ENCODE data around the gene ZBBX.
"Not testable (repeated sequence)": the region's sequence is repeated elsewhere in the genome, so short reads cannot be mapped to it uniquely, and the experiment has no call there.

Gene ZBBX

DNA sequence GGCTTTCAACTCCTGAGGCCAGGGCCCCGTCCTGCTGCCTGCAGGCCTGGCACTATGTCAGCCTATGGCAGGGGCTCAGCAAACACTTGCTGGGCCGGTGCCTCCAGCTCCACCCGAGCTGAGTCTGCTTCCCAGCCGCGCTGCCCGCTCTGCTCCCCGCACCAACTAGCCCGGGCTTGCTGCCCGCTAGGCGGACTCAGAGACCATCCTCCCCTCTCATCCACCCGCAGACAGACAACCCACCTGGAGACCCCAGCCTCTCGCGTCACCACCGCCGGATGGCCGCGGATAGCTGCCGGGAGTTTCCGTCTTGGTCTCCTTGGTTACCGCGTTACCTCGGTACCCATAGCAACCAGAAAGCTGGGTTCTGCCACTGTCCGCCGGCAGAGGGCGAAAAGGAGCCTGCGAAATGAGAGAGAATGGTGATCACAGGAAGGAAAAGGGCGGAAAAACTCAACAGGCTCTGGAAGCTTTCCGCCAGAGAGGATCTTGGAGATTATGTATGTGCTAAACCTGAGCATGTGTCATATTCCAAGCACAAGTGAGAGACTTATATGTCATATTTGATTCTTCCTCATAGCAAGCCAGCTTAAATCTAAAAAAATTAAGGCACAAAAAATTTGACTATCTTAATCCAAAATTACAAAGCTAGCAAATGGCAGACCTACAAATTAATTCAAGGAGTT, at the start of gene ZBBX:
ZBBX (minus strand) TSS at position 294 of the 686 bp plus-strand sequence. CDS start 7,396 bp downstream, outside the sequence.
- DNase-seq, result peak; percentile 93 to 97

GRCh38 chr3:167426962-167427361, 46.9 kb upstream of the ZBBX start:
- DNase-seq, result not testable (repeated sequence)

DNA sequence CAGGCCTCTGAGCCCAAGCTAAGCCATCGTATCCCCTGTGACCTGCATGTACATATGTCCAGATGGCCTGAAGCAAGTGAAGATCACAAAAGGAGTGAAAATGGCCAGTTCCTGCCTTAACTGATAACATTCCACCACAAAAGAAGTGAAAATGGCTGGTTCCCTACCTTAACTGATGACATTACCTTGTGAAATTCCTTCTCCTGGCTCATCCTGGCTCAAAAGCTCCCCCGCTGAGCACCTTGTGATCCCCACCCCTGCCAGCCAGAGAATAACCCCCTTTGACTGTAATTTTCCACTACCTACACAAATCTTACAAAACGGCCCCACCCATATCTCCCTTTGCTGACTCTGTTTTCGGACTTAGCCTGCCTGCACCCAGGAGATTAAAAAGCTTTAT, 42.3 kb upstream of the ZBBX start:
- DNase-seq, result not testable (repeated sequence)

DNA sequence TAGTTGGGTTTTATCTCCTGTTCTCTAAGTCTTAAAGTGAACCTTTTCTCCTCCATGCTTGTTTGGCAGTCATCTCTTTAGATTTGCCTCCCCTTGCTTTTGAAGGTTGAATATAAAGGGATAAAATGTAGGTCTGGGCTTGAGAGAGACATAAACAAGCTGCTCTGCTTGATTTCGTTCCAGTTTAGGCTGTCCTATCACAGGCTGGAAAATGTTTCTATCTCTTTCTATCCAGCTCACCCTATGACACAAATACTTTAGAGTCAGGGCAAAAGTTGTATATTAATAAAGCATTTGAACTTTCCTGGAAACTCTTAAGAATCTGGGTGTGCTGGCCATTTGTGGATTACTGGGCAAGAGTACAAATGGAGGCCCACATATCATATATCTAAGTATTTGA, 29.5 kb upstream of the ZBBX start:
- DNase-seq, result no peak

DNA sequence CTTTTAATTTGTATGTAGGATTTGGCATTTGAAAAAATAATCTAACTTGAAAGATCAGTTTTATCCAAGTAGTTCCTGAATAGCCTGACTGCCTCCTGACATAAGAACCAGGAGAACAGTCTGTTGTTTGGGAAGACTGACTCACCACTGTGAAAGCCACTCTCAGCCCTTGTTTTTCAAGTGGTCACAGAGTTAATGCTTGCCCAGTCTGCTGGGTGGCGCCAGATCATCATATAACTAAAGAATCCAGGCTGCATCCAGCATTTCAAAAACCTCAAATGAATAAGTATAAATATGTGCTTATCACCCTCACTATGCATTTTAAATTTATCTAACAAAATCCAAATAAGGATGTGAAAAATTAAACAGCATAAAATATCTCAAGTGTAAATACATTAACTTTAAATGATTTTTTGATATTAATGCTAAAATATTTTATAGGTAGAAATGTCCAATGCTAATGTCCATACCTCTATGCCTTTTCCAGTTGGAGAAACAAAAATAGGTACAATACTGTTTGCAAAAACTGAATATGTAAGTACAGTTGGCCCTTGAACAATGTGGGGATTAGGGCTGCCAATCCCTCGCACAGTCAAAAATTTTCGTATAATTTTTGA, 26.9 kb upstream of the ZBBX start:
- DNase-seq, result peak; percentile 65 to 83

GRCh38 chr3:167397826-167398225, 17.7 kb upstream of the ZBBX start:
- no peak for DNase-seq

DNA sequence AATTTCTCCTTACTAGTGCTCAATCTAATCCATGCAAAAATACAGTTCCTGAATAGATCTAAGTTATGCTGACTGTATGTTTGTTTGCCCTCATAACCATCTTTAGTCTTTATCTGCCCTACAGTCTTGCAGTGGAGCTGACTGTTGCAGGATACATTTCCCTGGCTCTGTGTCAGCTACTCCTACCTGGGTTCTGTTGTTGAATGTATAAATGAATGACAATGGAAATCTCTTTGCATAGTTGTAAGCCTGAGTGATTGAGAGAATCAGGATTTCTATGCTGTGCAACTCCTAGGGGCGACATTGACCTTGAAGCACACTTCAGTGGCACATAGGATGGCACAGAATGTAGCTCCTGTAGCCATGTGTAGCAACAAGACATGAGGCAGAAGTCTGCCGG, 16.0 kb upstream of the ZBBX start:
- no peak for DNase-seq

DNA sequence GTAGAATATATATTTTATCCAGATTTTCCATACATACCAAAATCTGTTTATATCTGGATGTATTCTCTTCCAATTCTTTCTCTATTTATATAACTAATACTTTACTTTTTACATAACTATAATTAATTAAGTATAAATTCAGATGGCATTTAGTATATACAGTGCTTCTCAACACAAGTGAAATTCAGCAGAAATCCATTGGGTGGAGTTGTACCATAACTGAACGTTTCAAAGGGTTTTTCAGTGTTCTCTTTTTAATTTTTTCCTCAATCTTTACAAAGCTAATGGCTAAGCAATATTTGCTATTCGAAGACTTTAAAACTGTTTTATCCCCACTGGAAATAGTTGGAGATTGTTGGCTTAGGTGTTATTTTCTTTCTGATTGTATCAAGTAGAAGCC, 13.9 kb upstream of the ZBBX start:
- DNase-seq, result peak in 1 of 2 experiments; percentile 29

DNA sequence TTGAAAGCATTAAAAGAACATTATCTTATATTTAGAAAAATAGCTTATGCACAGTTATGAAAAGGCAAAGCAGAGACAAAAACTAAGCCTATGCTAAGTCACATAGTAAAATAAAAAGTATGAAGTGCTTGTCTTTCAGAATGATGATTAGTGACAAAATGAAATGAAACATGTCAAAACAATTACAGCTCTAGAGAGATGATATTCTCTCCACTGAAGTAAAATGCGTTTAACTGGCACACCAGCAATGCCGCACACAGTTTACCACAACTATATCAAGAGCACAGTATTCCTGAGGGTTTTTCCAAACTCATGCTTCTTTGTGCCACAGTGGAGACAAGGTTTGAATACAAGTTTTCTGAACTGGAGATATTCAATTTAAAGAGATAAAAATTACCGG, 2.1 kb upstream of the ZBBX start:
- DNase-seq, result no peak

DNA sequence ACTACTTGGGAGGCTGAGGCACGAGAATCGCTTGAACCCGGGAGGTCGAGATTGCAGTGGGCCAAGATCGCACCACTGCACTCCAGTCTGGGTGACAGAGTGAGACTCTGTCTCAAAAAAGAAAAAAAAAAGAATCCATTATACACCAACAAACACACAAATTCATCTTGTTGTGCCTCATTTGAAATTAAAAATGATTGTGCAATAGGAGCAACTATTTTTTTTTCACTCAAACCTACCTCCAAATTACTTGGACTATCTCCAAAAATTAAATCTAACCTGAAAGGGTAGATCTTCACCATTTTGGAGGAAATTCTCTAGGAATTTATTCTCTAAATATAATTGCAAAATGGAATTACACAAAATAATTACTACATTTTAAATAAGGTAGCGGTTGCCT, 4.6 kb downstream of the ZBBX start:
- no peak for DNase-seq

- DNase-seq, result no peak
Measured at GRCh38 chr3:167372138-167372537, 8.0 kb downstream of the ZBBX start.

DNA sequence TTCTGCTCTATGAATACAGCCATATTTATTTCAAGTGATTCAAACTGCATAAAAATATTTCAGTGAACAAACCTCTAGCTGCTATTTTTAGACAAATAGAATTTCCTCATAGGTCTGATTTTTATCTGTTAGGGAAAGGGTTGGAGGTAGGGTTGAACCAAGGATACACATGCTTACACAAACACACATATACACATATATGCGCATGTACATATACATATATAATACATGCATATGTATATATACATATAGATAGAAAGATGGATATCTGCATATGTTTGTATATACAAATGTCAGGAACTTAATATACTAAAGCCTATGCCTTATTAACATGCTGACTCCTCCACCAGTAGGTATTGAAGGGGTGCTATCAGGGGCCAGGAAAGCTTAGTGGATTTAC, 18.1 kb downstream of the ZBBX start:
- no peak for DNase-seq

GRCh38 chr3:167361306-167361705, 18.8 kb downstream of the ZBBX start:
- no peak for DNase-seq

- peak in 1 of 2 experiments; percentile 41 for DNase-seq
Measured at GRCh38 chr3:167355446-167355845, 24.7 kb downstream of the ZBBX start.

- no peak for DNase-seq
Measured at GRCh38 chr3:167354751-167355150, 25.3 kb downstream of the ZBBX start.

- DNase-seq, result peak in 1 of 2 experiments; percentile 54
Measured at GRCh38 chr3:167350245-167350862, 29.7 kb downstream of the ZBBX start.

DNA sequence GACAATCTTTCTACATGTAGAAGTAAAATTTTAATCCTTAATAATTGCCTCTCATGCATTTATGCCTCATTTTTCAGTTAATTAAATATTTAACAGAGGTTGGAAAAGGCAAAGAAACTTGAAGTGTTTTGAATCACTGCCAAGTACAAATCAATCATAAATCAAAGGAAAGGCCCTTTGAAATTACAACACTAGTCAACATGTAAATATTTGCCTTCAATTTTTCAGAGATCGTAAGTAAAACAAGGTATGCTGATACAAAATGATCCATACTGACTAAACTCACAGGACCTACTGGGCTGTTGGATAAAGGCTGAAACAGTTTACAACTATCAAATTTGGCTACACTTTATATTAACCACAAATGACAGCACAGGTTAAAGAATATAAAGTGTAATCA, 33.9 kb downstream of the ZBBX start:
- no peak for DNase-seq

GRCh38 chr3:167330993-167331785, 48.9 kb downstream of the ZBBX start:
- no peak for DNase-seq

DNA sequence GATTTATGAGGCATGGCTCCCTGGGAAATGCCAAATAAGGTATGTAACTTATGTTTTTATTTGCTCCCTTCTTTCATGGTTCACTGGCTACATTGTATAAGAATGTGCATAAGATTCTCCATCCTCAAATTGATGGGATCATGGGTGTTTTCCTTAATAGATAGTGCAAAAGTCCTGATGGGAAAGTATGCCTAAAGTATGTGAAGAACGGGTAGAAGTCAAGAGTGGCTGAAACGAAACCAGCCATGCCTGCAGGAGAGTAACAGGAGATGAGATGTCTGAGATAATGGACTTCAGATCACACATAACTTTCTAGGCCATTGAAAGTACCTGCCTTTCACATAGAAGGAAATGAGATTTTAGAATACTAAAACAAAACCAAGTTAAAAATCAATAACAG, 56.5 kb downstream of the ZBBX start:
- no peak for DNase-seq

DNA sequence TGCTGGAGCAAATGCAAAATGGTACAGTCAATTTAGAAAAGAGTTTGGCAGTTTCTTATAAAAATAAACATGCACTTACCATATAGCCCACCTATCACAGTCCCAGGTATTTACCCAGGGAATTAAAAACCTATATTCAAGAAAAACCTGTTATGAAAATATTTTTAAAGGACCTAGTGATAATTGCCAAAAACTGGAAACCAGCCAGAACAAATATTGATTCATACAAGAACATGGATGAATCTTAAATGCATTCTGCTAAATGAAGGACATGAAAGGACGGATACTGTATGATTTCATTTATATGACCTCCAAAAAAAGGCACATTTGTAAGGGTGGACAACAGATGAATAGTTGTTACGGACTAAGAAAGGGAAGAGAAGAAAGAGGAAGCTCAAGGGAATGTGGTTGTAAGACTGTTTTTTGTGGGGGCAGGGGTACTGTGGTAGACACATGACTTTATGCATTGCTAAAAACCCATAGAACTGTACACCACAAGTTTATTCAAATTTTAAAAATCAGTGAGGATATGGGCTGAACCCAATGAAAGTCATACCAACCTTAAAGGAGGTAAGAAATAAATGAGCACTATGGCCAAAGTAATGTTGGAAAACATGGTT, 61.0 kb downstream of the ZBBX start:
- no peak for DNase-seq

DNA sequence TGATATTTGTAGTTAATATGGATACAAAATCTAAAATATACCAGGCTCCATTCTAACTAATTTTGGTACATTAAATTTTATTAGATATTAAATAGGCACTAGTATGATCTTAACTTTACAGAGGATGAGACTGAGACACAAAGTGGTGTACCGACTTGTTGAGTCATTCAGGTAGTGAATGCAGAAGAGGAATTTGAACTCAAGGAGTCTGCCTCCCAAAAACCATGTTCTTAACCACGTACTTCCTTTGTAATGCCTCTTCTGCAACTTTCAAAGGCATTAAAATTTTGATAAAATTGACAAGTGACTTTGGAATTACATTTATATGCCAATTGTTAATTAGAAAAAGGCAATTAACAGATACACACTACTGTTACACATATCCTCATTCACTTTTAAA, 61.8 kb downstream of the ZBBX start:
- DNase-seq, result no peak

- DNase-seq, result no peak
Measured at GRCh38 chr3:167306319-167306718, 73.8 kb downstream of the ZBBX start.

- DNase-seq, result no peak
Measured at GRCh38 chr3:167305340-167305890, 74.7 kb downstream of the ZBBX start.

Data from NCI-H524 (cell line).